HG03108 (cell line): Measurements from ENCODE around the gene SIVA1.
"Not testable (repeated sequence)": the region's sequence is repeated elsewhere in the genome, so short reads cannot be mapped to it uniquely, and the experiment has no call there.

Experiments
- ATAC-seq: cut with Tn5 transposase; IDR thresholded peaks from one replicate; pipeline ENCODE4 v1.9.1; 2021; ENCODE audit warnings: moderate library complexity; ENCODE audit not compliant: unreplicated experiment

SIVA1 gene

DNA sequence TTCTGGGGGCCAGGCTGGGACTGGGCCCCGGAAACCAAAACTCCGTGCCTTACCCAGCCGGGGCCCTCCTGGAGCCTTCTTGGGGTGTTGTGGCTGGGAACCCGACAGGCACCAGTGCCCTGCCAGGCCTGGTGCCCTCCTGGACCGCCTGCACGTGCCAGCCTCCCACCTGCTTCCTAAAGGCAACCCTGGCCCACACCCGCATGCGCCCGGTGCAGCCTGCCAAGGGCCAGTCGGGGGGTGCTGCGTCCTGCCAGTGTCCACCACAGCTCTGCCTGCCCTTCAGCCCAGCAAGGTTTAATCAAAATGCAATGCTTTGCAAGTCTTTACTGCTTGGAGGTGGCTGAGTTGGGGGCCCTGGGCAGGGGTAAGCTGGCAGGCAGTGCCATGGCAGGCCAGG is 34.1 kb upstream of the SIVA1 start:
- no peak for ATAC-seq

DNA sequence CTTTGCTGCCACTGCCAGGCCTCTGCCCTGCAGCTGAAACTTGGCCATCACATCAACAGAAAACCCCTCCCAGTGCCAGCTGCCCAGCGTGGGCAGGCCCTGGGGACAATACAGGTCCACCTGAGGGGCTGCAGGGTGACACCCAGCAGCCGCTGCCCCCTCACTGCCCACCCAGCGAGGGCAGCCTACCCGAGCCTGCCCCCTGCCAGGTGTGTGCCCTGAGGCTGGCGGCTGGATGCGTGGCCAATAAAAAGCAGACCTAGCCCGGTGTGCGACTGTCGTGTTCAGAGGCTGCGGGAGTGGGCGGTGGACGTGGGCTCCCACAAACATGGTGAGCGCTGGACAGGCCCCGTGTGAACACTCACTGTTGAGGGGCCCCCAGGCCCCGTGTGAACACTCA is 33.6 kb upstream of the SIVA1 start:
- no peak for ATAC-seq

DNA sequence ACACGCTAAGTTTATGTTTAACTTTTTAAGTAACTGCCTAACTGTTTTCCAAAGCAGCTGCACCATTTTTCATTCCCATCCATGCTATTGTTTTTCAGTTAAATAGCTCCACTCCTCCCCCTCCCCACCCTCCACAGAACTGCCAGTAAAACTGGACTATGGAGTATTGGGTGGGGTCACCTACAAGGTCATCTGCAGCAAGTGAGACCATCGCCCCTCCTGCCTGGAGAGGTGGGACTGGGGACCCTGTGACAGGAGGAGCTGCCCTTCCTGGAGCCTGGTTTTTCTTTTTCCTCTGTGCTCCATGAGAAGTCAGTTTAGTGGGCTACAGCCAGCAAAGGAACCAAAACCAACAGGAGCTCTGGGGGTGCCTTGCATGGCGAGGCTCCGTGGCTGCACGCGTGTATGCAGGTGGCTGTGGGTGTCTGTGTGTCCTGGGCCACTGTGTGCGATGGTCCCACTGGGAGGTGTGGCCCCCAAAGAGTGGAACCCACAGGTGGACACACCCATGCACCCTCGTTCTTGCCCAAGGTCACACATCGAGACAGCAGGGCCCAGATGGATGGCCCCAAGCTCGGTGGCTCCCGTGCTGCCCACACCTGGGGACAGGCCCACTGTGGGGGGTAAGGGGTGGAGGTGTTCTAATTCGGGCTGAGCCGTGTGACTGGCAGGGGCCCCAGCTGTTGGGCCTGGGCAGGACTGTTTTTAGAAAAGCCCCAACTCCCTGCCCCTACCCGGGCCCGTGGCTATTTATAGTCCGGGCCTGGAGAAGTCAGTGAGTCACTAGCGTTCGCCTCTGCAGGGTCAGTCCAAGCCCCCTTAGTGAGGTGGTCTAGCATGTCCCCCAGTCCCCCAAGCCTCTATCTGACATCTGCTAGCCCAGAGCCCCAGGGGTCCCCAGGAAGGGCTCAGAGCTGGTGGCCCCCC is 31.2 kb upstream of the SIVA1 start:
- no peak for ATAC-seq

DNA sequence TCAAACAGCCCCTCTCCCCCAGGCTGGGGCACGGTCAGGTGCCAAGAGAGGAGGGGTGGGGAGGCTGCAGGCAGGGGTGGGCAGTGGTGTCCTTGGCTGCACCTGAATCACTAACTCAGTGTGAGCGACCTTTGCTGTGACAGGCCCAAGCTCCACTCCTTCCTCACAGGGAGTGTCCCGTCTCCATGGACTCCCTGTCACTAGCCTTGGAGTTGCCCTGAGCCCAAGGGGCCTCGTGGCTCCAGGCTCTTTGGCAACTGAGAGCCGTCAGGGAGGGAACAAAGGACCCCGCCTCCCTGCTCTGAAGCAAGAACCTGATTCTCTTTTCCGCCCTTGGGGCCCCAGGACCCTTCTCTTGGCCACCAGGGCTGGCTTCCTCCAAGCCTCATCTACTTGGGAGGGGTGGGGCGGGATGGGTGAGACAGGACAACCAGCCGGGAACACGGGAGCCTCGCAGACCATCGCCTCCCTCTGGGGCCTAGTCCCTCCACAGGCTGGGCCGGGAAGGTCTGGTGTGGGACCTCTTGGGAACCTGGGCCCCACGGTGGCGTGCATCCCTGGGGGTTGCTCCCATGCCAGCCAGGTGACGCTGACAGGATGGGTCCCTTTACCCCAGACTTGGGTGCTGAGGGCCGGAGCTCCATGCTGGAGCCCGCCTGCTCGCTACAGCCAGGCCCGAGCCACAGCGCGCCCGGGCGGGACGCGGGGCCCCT is 29.9 kb upstream of the SIVA1 start:
- no peak for ATAC-seq

DNA sequence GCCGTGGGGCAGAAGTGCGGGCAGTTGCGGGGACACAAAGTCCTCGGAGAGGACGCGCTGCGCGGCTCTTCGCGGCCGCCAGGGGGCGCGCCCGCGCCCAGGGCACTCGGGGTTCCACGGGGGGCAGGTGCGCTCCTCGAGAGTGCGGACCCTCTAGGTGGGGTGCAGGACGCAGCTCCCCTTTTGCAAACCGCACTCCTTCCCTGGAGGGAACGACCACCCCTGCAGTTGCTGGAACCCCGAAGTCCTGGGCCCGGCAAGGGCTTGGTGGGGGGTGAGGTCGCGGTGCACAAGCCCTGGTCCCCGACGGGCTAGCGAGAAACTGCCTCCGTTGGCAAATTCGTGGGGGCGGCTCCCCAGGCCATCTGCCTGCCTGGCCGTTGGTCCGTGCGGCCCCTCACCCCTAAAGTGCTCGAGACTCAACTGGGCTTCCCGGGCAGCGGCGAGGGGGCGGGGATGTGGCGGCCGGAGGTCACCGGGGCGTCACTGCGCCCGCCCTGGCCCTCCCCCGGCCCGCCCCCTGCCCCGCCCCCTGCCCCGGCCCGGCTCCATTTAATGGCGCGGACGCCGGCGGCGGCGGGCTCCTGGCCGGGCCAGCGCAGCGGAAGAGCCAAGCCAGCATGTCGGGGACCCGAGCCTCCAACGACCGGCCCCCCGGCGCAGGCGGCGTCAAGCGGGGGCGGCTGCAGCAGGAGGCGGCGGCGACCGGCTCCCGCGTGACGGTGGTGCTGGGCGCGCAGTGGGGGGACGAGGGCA is 29.1 kb upstream of the SIVA1 start, which contains the start of gene ADSS1:
Gene ADSS1 (plus strand): TSS at position 579 of the 756 bp plus-strand sequence. CDS start 42 bp downstream, at position 621.
- peak; percentile 45 for ATAC-seq

DNA sequence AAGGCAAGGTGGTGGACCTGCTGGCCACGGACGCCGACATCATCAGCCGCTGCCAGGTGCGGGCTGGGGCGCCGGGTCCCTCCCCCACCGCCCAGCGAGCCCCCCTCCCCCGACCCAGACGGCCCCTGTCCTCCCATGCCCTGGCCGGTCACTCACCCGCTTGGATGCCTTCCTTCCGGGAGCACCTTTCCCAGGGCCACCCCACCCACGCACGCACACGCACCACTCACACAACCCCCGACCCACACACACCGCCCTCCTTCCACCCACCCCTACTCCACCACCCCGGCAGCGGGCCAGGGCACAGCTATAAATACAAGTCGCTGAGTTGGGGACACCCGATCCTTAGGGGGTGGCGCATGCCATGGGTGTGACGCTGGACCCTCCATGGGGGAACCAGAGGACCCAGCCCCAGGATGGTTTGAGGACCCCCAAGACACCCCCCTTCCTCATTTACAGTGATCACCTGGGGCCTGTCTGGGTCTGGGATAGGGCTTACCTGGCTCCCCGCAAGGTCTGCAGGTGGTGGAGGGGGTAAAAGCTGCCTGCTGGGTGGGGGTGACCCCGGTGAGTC is 28.5 kb upstream of the SIVA1 start:
- ATAC-seq = no peak

DNA sequence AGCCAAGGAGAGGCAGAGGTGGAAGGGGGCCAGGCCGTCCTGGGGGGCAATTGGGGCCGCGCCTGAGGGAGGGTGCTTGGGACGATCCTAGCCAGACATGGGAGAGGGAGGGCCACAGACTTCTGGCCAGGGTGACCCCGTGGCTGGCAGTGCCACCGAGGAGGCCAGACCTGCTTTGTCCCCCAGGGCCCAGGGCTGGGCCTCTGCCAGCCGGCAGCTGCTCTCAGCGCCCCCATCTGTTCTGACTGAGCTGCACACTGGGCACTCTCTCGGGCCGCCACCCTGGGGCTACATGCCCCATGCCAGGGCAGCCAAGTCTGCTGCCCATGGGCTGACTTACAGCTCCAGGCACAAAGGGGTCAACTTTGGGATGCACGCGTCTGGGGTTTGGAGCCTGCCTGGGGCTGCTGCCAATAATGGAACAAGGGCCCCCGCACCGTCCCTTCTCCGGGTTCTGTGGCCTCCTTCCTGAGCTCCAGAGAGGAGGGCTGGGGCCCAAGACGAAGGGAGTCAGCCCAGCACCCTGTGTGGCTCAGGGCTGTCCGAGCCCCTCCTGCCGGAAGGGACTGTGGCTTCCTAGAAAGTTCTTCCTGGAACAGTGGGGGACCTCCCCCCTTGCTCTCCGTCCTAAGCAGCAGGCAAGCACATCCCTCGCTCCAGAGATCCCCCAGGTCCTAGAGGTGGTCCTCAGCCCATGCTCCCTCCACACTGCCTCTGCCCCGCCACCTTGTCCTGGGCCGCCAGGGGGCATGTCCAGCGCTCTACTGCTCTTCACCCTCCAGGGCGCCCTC is 27.8 kb upstream of the SIVA1 start:
- no peak for ATAC-seq

DNA sequence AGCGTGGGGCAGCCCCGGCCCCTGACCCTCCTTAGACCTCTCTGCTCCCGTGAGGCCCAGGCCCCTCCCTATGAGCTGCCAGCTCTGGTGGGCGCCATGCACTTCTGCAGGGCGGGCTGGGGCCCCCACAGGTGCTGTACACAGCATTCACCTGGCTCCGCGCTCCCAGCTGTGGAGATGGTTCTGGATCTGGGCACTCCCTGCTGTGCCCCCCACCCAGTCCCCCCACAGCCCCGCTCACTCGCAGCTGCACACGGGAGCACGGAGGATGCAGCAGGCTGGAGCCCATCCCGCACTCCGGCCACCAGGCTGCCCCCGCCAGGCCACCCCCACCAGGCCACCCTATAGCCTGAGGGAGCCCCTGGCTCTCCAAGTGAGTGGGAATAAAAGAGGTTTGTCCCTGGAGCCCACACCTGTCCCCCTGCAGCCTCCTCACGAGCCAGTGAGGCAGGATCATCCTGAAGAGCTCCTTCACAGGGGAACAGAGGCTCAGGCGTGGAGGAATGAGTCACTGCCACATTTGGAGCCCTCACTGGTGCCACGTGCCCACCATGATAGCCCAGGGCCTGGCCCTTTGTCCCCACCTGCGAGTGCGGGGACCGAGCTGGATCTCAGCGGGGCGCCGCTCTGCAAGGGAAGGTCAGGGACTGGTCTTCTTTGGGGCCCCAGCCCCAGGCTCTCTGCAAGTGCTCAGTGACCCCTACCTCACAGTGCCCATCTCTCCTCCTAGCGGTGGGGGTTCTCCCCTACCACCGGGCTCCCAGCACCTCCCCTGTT is 27.0 kb upstream of the SIVA1 start:
- no peak for ATAC-seq

DNA sequence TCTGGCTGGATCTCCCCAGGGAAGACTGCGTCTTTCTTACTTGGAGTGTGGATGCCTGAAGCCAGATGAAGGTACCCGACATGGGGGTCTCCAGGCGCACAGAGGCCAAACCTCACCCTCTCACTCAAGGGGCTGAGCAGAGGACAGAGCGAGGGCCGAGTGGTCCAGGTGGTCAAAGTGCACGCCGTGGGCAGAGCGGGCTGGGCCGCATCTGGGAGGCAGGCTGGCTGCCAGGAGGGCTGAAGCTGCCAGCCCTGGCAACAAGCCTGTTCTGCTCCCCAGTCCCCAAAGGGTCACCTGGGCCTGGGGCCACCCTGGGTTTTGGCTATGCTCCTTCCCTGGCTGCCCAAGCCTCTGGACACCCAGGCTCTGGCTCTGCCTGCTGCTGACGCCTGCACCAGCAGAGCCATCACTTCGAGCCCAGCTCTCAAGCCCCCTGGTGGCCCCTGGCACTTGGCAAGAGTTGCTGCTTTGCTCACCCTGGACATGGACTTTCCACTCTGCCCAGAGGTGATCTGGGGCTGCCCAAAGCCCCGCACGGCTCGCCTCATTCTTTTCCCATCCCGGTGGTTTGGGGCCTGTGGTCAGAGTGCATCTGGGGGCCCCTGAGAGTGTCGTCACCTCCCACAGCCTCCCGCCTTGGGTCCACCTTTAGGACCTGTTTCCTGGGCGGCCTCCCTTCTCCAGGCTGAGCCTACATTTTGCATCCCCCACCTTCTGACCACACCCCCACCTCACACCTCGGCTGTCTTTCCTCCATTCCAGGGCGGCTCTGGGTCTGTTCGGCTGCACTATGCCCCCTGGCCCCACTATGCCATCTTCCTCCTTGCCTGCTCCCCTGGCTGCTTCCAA is 26.1 kb upstream of the SIVA1 start:
- ATAC-seq = no peak

DNA sequence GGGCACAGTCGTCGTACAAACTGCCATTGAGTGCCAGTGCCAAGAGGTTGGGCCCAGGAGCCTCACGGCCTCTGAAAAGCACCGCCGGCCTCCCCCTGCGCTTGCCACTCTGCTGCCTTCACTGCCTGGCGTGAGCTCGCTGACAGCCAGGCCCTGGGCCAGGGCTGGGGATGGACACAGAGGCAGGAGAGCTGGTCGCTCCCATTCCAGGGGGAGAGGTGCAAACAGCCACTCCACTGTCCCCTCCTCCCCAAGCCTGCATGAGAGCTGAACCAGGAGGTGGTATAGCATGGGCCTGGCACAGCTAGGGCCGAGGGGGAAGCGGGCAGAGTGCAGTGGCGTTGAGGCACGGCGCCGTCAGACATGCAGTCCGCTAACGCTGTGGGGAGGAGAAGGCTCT is 24.3 kb upstream of the SIVA1 start:
- no peak for ATAC-seq

DNA sequence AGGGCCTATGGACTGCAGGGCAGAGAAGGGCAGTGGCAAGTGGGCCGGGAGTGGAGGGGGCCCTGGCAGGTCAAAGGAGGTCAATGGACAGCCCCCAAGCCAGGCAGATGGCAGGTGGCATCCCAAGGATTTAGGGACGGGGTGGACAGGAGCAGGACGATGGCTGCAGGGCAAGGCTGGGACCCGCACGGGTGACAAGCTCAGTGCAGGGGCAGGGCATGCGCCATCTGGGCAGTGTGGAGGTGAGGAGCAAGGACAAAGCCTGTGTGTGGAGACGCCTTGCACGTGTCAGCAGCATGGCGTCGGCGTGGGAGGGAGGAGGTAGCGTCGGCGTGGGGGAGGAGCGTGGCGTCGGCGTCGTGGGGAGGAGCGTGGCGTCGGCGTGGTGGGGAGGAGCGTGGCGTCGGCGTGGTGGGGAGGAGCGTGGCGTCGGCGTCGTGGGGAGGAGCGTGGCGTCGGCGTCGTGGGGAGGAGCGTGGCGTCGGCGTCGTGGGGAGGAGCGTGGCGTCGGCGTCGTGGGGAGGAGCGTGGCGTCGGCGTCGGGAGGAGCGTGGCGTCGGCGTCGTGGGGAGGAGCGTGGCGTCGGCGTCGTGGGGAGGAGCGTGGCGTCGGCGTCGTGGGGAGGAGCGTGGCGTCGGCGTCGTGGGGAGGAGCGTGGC is 23.6 kb upstream of the SIVA1 start:
- ATAC-seq = not testable (repeated sequence)

DNA sequence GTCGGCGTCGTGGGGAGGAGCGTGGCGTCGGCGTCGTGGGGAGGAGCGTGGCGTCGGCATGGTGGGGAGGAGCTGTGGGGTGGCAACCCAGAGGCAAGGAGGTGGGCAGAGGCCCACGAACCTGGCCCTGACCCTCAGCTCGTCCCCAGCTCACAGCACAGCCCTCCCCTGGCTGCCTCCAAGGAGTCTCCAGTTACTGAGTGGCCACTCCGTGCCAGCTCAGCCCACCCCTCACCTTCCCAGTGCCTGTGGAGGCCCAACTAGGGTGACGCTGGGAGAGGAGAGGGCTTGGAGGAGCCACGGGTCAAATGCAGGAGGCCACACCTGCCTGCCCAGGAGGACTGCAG is 23.1 kb upstream of the SIVA1 start:
- no peak for ATAC-seq

DNA sequence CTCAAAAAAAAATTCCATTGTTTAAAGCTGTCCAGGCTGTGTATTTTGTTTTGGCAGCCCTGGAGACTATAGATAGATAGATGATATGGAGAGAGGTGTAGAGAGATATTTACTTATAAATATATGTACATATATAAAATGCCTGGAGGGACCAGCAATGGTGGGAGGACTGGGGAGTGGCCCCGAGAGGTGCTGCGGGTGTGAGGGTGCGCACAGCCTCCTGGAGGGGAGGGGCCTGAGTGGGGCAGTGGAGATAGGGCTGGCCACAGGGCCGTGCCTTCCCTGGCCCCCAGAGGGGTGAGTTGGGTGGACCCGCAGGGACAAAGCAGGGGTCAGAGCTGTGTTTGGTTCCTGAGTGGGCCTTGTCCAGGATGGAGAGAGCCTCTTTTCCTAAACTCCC is 22.5 kb upstream of the SIVA1 start:
- ATAC-seq = no peak

DNA sequence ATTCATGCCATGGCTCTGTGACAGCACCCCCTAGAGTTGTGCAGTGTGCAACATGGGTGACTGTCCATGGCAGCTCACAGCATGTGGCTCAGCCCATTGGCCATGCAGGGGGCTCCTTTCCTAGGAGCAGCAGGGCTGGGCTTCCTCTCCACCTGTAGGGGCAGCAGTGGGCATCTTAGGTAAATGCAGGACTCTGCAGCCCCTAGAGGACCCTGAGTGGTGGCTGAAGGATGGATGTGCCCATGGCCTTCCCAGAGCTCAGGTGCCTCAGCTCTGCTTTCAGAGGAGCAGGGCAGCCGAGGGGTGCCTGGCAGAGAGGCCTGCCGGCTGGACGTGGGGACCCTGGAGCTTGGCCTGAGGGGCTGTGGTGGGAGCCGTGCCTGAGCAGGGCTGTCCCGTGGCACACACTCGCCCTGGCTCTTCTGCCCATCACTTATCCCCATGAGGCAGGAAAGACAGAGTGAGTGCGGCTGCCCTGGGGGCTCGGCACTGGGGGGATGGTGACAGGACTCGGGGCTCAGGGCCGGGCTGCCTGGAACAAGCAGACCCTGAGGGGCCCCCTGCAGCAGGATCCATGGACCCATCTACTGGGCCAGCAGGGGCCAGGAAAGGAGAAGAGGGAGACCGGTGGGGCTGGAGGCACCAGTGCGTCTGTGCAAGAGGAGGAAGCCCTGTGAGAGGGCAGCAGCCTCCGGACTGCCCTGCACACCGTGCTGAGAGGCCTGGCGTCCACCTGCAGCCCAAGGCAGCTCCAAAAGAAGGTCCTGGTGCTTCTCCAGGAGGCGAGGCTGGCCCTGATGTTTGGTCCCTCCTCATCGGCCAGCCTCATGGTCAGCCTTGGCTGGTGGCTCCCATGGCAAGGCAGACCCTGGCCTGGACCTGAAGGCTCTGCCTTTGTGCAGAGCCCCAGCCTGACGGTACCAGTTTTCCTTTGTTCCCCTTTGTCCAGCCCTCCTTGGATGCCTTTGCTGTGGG is 21.3 kb upstream of the SIVA1 start:
- no peak for ATAC-seq

DNA sequence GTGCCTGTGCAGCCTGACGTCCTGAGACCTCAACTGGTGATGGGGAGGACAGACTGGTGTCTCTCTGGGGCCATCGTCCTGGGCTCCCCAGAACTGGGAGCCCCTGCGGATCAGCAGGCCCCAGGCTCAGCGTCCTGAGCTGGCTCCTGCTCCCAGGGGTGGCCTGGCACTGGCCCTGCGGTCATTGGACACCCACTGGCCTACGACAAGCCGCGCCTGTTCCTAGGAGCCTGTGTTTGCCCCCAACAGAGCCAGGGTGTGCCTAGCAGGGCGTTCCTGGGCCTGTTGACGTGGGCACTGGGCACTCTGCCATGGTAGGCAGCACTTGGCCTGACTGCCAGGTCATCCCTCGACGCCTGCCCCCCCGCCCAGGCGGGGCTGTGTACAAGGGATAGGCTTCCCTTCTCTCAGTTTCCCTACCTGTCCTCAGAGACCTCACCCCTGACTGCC is 20.6 kb upstream of the SIVA1 start:
- no peak for ATAC-seq

DNA sequence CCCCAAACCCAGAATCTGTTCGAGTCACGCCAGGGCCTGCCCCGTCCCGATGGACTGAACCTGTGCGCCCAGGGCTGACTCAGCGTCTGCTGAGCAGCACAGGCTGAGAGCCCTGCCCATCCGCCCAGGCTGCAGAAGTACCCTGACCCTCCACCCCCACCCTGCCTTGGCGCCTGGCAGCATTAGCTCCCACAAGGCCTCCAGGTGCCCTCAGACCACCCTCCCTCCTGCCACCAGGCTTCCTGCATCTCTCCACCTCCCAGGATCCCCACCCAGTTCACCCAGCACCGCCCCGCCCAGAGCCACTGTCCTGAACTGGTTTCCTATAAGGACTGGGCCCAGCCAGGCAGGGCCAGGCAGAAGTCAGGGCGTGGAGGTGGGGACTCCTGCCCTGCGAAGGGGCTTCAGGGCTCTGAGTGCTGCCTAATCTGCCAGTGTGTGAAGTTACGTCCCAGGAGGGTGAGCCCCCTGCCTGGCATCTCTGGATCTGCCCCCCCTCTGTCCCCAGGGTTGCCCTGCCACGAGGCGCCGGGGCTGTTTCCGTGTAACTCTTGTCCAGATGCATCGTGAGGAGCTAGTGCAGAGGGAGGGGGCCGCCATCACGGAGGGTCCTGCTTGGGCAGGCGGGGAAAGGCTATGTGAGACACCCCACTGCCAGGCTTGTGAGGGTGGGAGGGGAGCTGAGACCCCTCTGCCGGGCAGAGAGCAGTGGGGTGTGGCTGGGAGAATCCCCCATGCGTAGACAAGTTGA is 19.8 kb upstream of the SIVA1 start:
- ATAC-seq = no peak
